HepG2 (cell line): ENCODE data around the gene QRSL1. TPM values are rescaled to one million over a fixed set of nuclear protein-coding genes. Genes with fewer than 3 reads are reported as not detected.

Experiments used
- AHR ChIP-seq: IDR thresholded peaks from 2 replicates; pipeline ENCODE4 v1.6.1; 2018; ENCODE audit warnings: missing genetic modification reagents, missing compliant biosample characterization
- ATF6 ChIP-seq: sonication (generic); formaldehyde crosslinking; conservative IDR thresholded peaks from 2 replicates; pipeline ENCODE4 v1.4.0; 2020; ENCODE audit warnings: missing genetic modification reagents
- CEBPB ChIP-seq: IDR thresholded peaks from 2 replicates; pipeline ENCODE4 v1.6.1; 2011; ENCODE audit warnings: low read depth, low read length, improper control_type of control experiment, borderline replicate concordance
- DNMT3B ChIP-seq: conservative IDR thresholded peaks from 2 replicates; pipeline ENCODE4 v1.6.1; 2016; ENCODE audit warnings: missing biosample characterization, control low read depth
- FOXO4 ChIP-seq: sonication (generic); formaldehyde crosslinking; conservative IDR thresholded peaks from 2 replicates; pipeline ENCODE4 v1.8.1; 2023; ENCODE audit warnings: missing genetic modification reagents
- MIER3 ChIP-seq: IDR thresholded peaks from 2 replicates; pipeline ENCODE4 v1.6.1; 2016; ENCODE audit warnings: missing compliant biosample characterization, borderline replicate concordance
- PAXIP1 ChIP-seq: sonication (generic); formaldehyde crosslinking; conservative IDR thresholded peaks from 2 replicates; pipeline ENCODE4 v1.4.0; 2020; ENCODE audit warnings: mild to moderate bottlenecking, missing genetic modification reagents, moderate library complexity
- SIX1 ChIP-seq: sonication (generic); formaldehyde crosslinking; IDR thresholded peaks from 2 replicates; pipeline ENCODE4 v1.4.0; 2020; ENCODE audit warnings: missing genetic modification reagents, borderline replicate concordance
- ZMYM3 ChIP-seq: sonication (generic); formaldehyde crosslinking; IDR thresholded peaks from 2 replicates; pipeline ENCODE4 v1.5.1; 2020; ENCODE audit warnings: mild to moderate bottlenecking, missing genetic modification reagents
- ZNF549 ChIP-seq: sonication (generic); formaldehyde crosslinking; IDR thresholded peaks from 2 replicates; pipeline ENCODE4 v1.5.0; 2020; ENCODE audit warnings: missing genetic modification reagents
- polyA plus RNA-seq, 8 experiments: library from polyadenylated mRNA; depleted of rRNA in 3 of 8; stranded (reverse) in 7 of 8; unstranded in 1 of 8; fragments of >200 nt; fragmentation: Illumina TruSeq in 4 of 8; extraction: Trizol in 4 of 8; gene quantifications; 2 replicates each; pipeline versions ENCODE4 v1.2.1 to v1.2.3, GENCODE V29; 2011 to 2016; ENCODE audit warnings: low read depth in 4 of 8, missing spikeins in 1 of 8, mixed read lengths in 1 of 8; ENCODE audit not compliant: insufficient read depth in 1 of 8
- total RNA-seq, 5 experiments: library from RNA; depleted of rRNA; stranded (reverse); fragments of >200 nt; fragmentation: Illumina TruSeq; extraction: Trizol; gene quantifications; 2 replicates each; pipeline ENCODE4 v1.2.3, GENCODE V29; 2016; ENCODE audit warnings: low read depth in 1 of 5
- TF ChIP-seq, protein P1 (sequence below): sonication (generic); formaldehyde crosslinking; IDR thresholded peaks from 2 replicates; pipeline ENCODE4 v1.4.0; 2020; ENCODE audit warnings: mild to moderate bottlenecking, low read depth, missing genetic modification reagents
- TF ChIP-seq, protein P2 (sequence below): IDR thresholded peaks from 2 replicates; pipeline ENCODE4 v1.6.1; 2016; ENCODE audit warnings: missing compliant biosample characterization, missing genetic modification reagents, borderline replicate concordance

Gene QRSL1
- total and polyA plus RNA-seq, 2 of the 13 experiments (the other 11 are each of a cell fraction or from before 2014, with no cell fraction given), result 8.2 to 22.3 TPM

GRCh38 chr6:106702451-106703110 is 73.2 kb downstream of the QRSL1 start (continued):
- TF ChIP-seq ZMYM3, result peak; percentile 53; the same call in 1 of the 2 replicates
- TF ChIP-seq, protein P1, sequence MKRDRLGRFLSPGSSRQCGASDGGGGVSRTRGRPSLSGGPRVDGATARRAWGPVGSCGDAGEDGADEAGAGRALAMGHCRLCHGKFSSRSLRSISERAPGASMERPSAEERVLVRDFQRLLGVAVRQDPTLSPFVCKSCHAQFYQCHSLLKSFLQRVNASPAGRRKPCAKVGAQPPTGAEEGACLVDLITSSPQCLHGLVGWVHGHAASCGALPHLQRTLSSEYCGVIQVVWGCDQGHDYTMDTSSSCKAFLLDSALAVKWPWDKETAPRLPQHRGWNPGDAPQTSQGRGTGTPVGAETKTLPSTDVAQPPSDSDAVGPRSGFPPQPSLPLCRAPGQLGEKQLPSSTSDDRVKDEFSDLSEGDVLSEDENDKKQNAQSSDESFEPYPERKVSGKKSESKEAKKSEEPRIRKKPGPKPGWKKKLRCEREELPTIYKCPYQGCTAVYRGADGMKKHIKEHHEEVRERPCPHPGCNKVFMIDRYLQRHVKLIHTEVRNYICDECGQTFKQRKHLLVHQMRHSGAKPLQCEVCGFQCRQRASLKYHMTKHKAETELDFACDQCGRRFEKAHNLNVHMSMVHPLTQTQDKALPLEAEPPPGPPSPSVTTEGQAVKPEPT (CRISPR knock-in tag), result peak; percentile 25; the same call in 1 of the 2 replicates
- TF ChIP-seq MIER3 (CRISPR knock-in tag), result 0 out of 2 replicates have a peak, but pooled peaks have one; percentile 26
- TF ChIP-seq DNMT3B (CRISPR knock-in tag), result no peak
- no peak for TF ChIP-seq SIX1 (CRISPR knock-in tag)
- TF ChIP-seq ATF6 (CRISPR knock-in tag), result no peak
- peak; percentile 62; the same call in 1 of the 2 replicates for TF ChIP-seq CEBPB
- TF ChIP-seq ZNF549 (CRISPR knock-in tag), result peak; percentile 33; the same call in 1 of the 2 replicates
- TF ChIP-seq AHR (CRISPR knock-in tag), result no peak
- TF ChIP-seq, protein P2, sequence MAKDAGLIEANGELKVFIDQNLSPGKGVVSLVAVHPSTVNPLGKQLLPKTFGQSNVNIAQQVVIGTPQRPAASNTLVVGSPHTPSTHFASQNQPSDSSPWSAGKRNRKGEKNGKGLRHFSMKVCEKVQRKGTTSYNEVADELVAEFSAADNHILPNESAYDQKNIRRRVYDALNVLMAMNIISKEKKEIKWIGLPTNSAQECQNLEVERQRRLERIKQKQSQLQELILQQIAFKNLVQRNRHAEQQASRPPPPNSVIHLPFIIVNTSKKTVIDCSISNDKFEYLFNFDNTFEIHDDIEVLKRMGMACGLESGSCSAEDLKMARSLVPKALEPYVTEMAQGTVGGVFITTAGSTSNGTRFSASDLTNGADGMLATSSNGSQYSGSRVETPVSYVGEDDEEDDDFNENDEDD (CRISPR knock-in tag), result 0 out of 2 replicates have a peak, but pooled peaks have one; percentile 47
- no peak for TF ChIP-seq FOXO4 (CRISPR knock-in tag)
- peak; percentile 88 for TF ChIP-seq PAXIP1 (CRISPR knock-in tag)
